KMS-11 (cell line): ENCODE measurements around the gene UGGT1.

Experiments used
- H2AFZ ChIP-seq: fragments of 200-600 bp; sonication (generic); 2 replicates; pipeline ENCODE4 v1.6.1; 2016; ENCODE audit warnings: antibody characterized with exemption, mixed run types, low read depth
- H3K27ac ChIP-seq: fragments of 200-600 bp; sonication (generic); 2 replicates; pipeline ENCODE4 v1.6.1; 2016; ENCODE audit warnings: mild to moderate bottlenecking, mixed run types
- H3K27me3 ChIP-seq: fragments of 200-600 bp; sonication (generic); 2 replicates; pipeline ENCODE4 v1.6.1; 2017; ENCODE audit warnings: mild to moderate bottlenecking, low read depth, mixed run types, moderate library complexity; ENCODE audit not compliant: insufficient read depth
- H3K36me3 ChIP-seq: fragments of 200-600 bp; sonication (generic); 2 replicates; pipeline ENCODE4 v1.6.1; 2017; ENCODE audit warnings: mild to moderate bottlenecking, mixed run types; ENCODE audit not compliant: insufficient read depth
- H3K4me1 ChIP-seq: fragments of 200-600 bp; sonication (generic); 2 replicates; pipeline ENCODE4 v1.6.1; 2016; ENCODE audit warnings: mild to moderate bottlenecking, low read depth, mixed run types; ENCODE audit not compliant: poor library complexity, severe bottlenecking
- H3K4me2 ChIP-seq: fragments of 200-600 bp; sonication (generic); 2 replicates; pipeline ENCODE4 v1.7.0; 2016; ENCODE audit warnings: mild to moderate bottlenecking, mixed run types
- H3K4me3 ChIP-seq: fragments of 200-600 bp; sonication (generic); IDR thresholded peaks from 2 replicates; pipeline ENCODE4 v1.6.1; 2017; ENCODE audit warnings: low read depth, low read length, mixed read lengths; ENCODE audit not compliant: insufficient read depth
- H3K79me2 ChIP-seq: fragments of 200-600 bp; sonication (generic); 2 replicates; pipeline ENCODE4 v1.6.1; 2016; ENCODE audit warnings: low read depth, mixed run types; ENCODE audit not compliant: insufficient read depth
- H3K9ac ChIP-seq: fragments of 200-600 bp; sonication (generic); 2 replicates; pipeline ENCODE4 v1.6.1; 2016; ENCODE audit warnings: mild to moderate bottlenecking, mixed run types
- H4K20me1 ChIP-seq: fragments of 200-600 bp; sonication (generic); 2 replicates; pipeline ENCODE4 v1.6.1; 2016; ENCODE audit warnings: mild to moderate bottlenecking, mixed run types; ENCODE audit not compliant: insufficient read depth
- CTCF ChIP-seq: fragments of 200-600 bp; sonication (generic); conservative IDR thresholded peaks from 2 replicates; pipeline ENCODE4 v1.6.1; 2017; ENCODE audit warnings: low read depth, mild to moderate bottlenecking, antibody characterized with exemption, low read length, moderate library complexity, mixed read lengths

The UGGT1 gene

GRCh38 chr2:128103407-128103806, 12.4 kb downstream of the UGGT1 start:
- peaks cover 10% of the 10 kb centered on the region for H3K4me1 ChIP-seq
- no peaks in the 10 kb centered on the region; the same call in 1 of the 2 replicates for H3K36me3 ChIP-seq
- H4K20me1 ChIP-seq, result no peaks in the 10 kb centered on the region
- no peak overlapping the region for H2AFZ ChIP-seq
- no peak overlapping the region for H3K4me3 ChIP-seq
- H3K4me2 ChIP-seq, result no peak overlapping the region
- no peak overlapping the region for H3K9ac ChIP-seq
- H3K27ac ChIP-seq, result no peak overlapping the region
- no peaks in the 10 kb centered on the region for H3K27me3 ChIP-seq
- no peaks in the 10 kb centered on the region for H3K79me2 ChIP-seq
- TF ChIP-seq CTCF, result no peak

GRCh38 chr2:128105072-128105471, 14.1 kb downstream of the UGGT1 start:
- Histone ChIP-seq H3K9ac (no peak overlapping the region), H3K36me3 (no peaks in the 10 kb centered on the region; the same call in 1 of the 2 replicates), H3K4me3 (no peak overlapping the region), H3K27me3 (no peaks in the 10 kb centered on the region), H3K27ac (no peak overlapping the region), H2AFZ (no peak overlapping the region), H3K4me2 (no peak overlapping the region), H3K79me2 (no peaks in the 10 kb centered on the region), H3K4me1 (peaks cover 10% of the 10 kb centered on the region), H4K20me1 (no peaks in the 10 kb centered on the region)
- TF ChIP-seq CTCF, result no peak

GRCh38 chr2:128108166-128108565, 17.2 kb downstream of the UGGT1 start:
- Histone ChIP-seq H3K4me3 (no peak overlapping the region), H3K79me2 (no peaks in the 10 kb centered on the region), H3K4me2 (no peak overlapping the region), H3K27me3 (no peaks in the 10 kb centered on the region), H4K20me1 (no peaks in the 10 kb centered on the region), H3K9ac (no peak overlapping the region), H3K36me3 (no peaks in the 10 kb centered on the region), H2AFZ (no peak overlapping the region), H3K4me1 (peaks cover 10% of the 10 kb centered on the region), H3K27ac (no peak overlapping the region)
- no peak for TF ChIP-seq CTCF

GRCh38 chr2:128109243-128109642, 18.2 kb downstream of the UGGT1 start:
- Histone ChIP-seq H3K4me3 (no peak overlapping the region), H4K20me1 (no peaks in the 10 kb centered on the region), H3K9ac (no peak overlapping the region), H2AFZ (no peak overlapping the region), H3K79me2 (no peaks in the 10 kb centered on the region), H3K4me2 (no peak overlapping the region), H3K27ac (no peak overlapping the region), H3K36me3 (no peaks in the 10 kb centered on the region), H3K4me1 (peaks cover 5% of the 10 kb centered on the region), H3K27me3 (no peaks in the 10 kb centered on the region)
- TF ChIP-seq CTCF, result no peak
